ENCODE measurements around the gene VENTX.

DNA sequence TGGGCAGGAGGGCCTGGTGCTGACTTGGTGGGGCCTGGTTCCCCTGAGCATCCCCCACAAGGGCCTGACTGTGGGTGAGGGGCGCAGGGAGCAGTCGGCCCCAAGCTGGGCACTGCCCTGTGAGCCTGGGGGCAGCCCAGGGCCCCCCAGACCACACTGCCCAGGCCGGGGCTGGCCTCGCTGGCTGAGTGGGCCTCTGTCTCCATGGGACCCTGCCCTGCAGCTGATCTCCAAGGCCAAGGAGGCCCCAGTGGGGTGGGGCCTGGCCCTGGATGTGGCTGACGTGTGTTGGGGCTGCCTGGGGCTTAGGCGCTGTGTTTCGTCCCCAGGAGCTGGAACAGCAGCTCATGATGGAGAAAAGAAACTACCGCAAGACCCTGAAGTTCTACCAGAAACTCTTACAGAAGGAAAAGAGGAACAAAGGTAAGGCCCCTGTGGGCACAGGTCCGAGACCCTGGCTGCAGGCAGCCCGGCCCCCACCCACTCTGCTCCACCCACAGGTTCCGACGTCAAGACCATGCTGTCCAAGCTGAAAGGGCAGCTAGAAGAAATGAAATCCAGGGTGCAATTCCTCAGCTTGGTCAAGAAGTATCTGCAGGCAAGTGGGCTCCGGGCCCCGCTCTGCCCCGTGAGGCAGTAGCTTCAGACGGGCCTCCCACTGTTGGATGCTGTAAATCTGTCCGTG lies 31.2 kb upstream of the VENTX start:
- TF ChIP-seq CTCF (IDR thresholded peaks at IDR 0.05) (no peak), TCF7L2 (IDR thresholded peaks at IDR 0.05; ENCODE audit: low read depth, low read length) (no peak), POLR2AphosphoS5 (IDR thresholded peaks at IDR 0.05; ENCODE audit: low read depth, low read length) (no peak), SIN3A (IDR thresholded peaks at IDR 0.05; ENCODE audit: borderline replicate concordance, insufficient read depth, low read depth, low read length) (no peak)

Measured in Panc1 (cell line).